ENCODE data around the gene PEX12.

DNA sequence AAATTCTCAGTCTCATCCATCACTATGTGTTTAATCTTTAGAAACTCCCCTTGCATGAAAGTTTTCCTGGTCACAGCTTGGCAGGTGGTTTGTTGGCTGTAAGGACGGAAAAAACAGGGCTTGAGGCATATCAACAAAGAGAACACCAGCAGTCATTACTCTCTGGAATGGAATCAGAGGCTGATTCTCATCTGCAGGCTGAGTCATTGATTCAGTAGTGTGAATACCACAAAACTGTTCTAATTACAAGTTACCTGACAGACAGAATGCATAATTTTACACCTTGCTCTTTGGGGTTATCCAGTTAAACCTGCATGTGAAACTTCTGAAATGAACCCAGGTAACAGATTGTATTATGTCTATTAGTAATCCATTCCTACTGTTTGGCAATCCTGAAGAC, 29.4 kb downstream of the PEX12 start:
- no peak for TF ChIP-seq POLR2A (IDR thresholded peaks at IDR 0.05; ENCODE audit: low read depth, low read length)
- TF ChIP-seq, protein P1, sequence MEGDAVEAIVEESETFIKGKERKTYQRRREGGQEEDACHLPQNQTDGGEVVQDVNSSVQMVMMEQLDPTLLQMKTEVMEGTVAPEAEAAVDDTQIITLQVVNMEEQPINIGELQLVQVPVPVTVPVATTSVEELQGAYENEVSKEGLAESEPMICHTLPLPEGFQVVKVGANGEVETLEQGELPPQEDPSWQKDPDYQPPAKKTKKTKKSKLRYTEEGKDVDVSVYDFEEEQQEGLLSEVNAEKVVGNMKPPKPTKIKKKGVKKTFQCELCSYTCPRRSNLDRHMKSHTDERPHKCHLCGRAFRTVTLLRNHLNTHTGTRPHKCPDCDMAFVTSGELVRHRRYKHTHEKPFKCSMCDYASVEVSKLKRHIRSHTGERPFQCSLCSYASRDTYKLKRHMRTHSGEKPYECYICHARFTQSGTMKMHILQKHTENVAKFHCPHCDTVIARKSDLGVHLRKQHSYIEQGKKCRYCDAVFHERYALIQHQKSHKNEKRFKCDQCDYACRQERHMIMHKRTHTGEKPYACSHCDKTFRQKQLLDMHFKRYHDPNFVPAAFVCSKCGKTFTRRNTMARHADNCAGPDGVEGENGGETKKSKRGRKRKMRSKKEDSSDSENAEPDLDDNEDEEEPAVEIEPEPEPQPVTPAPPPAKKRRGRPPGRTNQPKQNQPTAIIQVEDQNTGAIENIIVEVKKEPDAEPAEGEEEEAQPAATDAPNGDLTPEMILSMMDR (IDR thresholded peaks at IDR 0.05; ENCODE audit: extremely low read depth in 1 of 2, insufficient read depth in 1 of 2, low read depth in 1 of 2, low read length in 2 of 2) = no peak
